RPMI8226 (cell line): Measurements from ENCODE around the gene CPEB3.
A peak's percentile ranks its signal among the peaks of the same experiment; 100 is the strongest.
"Not testable (repeated sequence)": the region's sequence is repeated elsewhere in the genome, so short reads cannot be mapped to it uniquely, and the experiment has no call there.

Experiments used
- DNase-seq: peaks from one replicate; pipeline ENCODE4 v3.0.0-alpha.2; 2015

Gene CPEB3

GRCh38 chr10:92208157-92208720 is 82.6 kb downstream of the CPEB3 start:
- DNase-seq = no peak

GRCh38 chr10:92207061-92207460 is 83.8 kb downstream of the CPEB3 start:
- DNase-seq = no peak

- DNase-seq = no peak
Measured at GRCh38 chr10:92203919-92204623, 86.8 kb downstream of the CPEB3 start.

DNA sequence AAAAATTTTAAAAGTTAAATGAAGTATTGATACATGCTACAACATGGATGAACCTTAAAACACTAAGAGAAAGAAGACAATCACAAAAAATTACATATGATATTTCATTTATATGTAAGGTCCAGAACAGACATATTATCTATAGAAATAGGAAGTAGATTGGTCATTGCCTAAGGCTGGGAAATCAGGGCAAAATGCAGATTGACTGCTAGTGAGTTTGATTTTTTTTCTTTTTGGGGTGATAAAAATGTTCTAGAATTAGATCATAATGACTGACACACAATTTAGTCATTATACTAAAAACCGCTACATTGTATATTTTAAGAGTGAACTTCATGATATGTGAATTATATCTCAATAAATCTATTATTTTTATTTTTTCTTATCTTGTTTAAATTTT is 88.3 kb downstream of the CPEB3 start:
- DNase-seq = no peak

- no peak for DNase-seq
Measured at GRCh38 chr10:92200564-92200963, 90.3 kb downstream of the CPEB3 start.

DNA sequence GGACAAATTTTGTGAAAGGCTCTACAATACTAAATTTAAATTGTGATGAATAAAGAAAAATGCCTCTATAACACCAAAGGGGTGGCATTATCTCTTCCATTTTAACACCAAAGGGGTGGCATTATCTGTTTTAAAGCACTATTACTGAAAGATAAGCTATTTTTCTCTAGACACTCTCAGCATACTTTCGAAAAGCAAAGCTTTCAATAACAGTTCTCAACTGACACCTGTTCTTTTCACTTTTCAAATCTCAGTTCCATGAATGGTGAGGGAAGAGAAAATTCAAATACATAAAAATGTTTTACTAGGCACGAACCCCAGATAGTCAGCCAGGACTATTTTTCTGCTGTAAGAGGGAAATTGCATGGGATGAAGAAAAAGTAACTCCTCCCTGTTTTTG is 103.8 kb downstream of the CPEB3 start:
- DNase-seq = no peak

- no peak for DNase-seq
Measured at GRCh38 chr10:92184977-92185376, 105.9 kb downstream of the CPEB3 start.

DNA sequence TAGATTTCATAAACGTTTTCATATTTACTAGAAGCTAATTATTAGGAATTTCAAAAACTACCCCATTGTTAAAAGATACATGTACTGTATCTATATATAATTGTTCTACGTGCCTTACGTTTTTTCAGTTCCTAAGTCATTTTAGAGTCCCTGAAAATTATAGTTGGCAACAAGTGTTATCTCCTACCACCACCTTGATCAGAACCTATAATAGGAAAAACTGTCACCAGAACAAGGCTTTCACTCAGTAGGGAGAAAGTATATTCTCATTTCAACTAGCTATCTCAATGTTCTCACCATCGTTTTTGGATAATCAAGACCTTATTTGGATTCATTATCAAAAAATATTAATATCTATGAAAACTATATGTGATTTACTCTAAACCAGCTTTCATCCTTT is 107.7 kb downstream of the CPEB3 start:
- no peak for DNase-seq

GRCh38 chr10:92181575-92181974 is 109.3 kb downstream of the CPEB3 start:
- DNase-seq = peak; percentile 19

DNA sequence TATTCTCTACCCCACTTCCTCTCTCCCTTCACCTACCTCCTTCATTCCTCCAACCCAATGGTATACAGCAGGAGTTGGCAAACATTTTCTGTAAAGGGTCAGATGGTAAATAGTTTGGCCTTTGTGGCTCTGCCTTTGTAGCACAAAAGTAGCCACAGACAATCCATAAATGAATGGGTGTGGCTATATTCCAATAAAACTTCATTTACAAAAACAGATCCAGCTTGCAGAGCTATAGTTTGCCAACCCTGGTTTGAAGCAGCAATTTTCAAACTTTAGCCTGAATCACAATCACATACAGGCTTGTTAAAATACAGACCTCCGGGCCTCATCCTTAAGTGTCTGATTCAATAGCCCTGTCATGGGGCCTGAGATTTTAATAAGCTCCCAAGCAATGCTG is 110.5 kb downstream of the CPEB3 start:
- DNase-seq = no peak

- no peak for DNase-seq
Measured at GRCh38 chr10:92177546-92177945, 113.3 kb downstream of the CPEB3 start.

DNA sequence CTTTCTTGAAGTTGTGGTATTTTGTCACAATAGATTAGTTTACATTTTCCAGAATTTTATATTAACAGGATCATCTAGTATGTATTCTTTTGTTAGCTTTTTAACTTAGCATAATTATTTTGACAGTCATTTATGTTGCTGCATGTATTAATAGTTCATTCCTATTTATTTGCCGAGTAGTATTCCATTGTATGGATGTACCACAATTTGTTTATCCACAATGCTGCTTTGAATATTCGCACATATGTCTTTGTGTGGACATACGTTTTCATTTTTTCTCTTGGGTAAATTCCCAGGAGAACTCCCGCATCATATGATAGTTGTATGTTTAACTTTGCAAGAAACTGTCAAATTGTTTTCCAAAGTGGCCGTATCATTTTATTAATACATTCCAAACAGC is 115.7 kb downstream of the CPEB3 start:
- DNase-seq = no peak

- no peak for DNase-seq
Measured at GRCh38 chr10:92173996-92174395, 116.9 kb downstream of the CPEB3 start.

GRCh38 chr10:92164036-92164696 is 126.7 kb downstream of the CPEB3 start:
- no peak for DNase-seq

DNA sequence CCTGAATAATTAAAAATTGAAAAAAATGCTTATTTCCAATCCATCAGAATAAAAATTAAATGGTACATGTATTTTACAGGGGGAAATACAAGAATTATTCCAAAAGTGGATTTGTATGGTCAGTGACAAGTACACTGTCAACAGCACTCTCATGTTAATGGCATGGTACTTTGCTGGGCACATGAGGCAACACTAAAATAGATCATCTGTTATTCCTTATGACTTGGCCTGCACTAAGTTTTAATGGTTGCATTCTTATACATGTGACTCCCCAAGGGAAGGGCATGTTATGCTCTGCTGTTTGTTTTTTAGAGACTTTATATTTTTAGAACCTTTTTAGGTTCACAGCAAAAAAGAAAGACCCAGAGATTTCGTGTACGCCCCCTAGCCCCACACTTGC is 128.3 kb downstream of the CPEB3 start:
- DNase-seq = no peak

DNA sequence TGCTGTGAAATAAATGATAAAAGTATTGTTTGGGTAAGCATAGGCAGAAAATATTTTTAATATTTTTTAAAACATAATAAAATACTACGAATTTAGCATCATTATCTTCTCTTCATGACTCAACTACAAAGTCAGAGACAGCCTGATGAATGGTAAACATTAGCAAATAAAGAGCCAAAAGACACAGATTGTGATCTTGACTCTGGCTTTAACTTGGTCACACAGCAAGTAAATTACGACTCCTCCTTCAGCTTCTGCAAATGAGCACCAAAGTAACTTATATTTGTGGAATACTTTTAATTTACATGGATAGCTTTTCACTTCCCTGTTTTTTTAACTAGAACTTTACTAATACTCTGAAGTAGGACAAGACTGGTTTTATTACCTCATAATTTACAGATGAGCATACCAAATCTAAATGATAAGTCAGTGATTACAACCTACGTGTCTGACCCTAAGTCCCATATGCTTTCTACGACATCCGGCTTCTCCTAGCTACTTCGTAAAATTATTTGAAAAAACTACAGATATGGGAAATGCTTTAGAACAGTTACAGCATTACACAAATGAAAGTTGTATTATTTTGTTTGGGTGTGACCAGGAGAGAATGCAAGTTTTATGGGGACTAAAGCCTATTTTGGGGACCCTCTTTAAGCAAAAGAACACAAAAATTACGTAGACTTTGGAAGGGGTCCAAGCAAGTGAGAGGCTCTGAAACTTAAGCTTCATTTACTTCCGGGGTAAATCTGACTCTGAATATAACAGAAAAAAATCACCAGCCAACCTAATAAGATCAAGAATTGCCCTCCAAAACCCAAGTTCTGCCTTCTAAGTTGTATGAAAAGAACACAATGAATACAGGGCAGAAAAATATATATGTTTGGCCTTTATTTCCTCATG is 133.8 kb downstream of the CPEB3 start:
- no peak for DNase-seq

DNA sequence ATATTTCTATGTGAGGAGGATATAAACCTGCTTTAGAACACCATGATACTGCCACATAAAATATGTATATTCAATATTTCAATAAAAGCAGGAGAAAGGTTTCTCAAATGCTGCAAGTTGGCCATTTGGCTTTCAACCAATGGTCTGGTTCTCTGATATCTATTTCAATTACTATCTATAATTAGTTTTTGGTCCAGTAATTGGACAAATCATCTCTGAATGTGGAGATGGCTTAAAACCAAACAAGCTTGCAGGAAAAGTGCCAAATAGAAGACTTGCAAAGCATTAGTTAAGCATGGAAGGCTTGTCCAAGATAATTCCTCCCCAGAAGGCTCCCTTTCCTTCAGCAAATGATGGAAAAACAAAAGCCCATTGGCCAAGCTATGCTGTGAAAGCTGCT is 140.1 kb downstream of the CPEB3 start:
- no peak for DNase-seq

DNA sequence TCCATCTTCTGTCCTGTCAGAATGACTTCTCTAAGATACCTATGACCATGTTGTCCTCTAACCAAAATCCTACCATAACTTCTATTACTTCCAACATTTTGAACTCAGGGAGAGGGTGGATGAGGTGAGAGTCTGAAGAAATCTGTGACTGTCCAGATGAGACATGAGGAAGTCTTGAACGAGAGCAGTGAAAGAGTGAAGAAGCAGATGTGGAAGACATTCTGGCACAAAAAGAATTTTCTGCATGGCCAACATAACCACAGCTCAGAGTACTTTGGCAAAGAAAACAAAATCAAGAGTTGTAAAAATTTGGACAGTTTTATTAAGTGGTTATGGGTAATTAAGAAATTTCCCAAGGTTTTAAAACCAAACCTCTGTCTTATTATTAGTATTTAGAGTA is 141.6 kb downstream of the CPEB3 start:
- no peak for DNase-seq

- no peak for DNase-seq
Measured at GRCh38 chr10:92146781-92147180, 144.1 kb downstream of the CPEB3 start.

- DNase-seq = no peak
Measured at GRCh38 chr10:92146107-92146506, 144.8 kb downstream of the CPEB3 start.

- DNase-seq = peak; percentile 30
Measured at GRCh38 chr10:92142949-92143348, 147.9 kb downstream of the CPEB3 start.

DNA sequence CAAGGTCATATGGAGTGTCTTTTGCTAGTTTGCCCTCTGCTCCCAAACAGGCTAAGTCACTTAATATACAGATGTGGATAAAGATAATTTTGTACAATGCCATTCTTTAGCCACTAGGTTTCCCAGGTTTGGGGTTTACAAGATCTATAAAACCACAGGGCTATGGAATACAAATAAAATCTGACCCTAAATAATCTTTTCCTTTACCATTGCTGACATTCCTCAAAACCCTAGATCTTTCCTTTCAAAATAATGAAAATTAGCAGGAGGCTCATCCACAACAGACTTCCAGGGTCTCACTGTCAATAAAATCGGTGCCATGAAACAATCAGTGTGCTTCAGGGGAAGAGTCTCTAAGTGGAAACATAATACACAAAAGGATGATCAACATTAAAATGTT is 148.4 kb downstream of the CPEB3 start:
- DNase-seq = no peak

GRCh38 chr10:92141147-92141546 is 149.7 kb downstream of the CPEB3 start:
- not testable (repeated sequence) for DNase-seq
